IPS DF 19.7 (cell line): Measurements from ENCODE around the gene HLA-DPB1.
A peak's percentile ranks its signal among the peaks of the same experiment; 100 is the strongest.

Source experiments
- DNase-seq: peaks from one replicate; pipeline ENCODE4 v3.0.0-alpha.2; 2013; ENCODE audit warnings: low read depth, low spot score

The HLA-DPB1 gene

GRCh38 chr6:33103776-33104175, 28.0 kb downstream of the HLA-DPB1 start:
- no peak for DNase-seq

GRCh38 chr6:33104887-33105286, 29.1 kb downstream of the HLA-DPB1 start:
- DNase-seq = no peak

- DNase-seq = no peak
Observed at GRCh38 chr6:33105386-33105785, 29.6 kb downstream of the HLA-DPB1 start.

- DNase-seq = no peak
Observed at GRCh38 chr6:33105916-33106871, 30.4 kb downstream of the HLA-DPB1 start.

GRCh38 chr6:33107641-33108040, 31.9 kb downstream of the HLA-DPB1 start:
- no peak for DNase-seq

- no peak for DNase-seq
Observed at GRCh38 chr6:33108307-33108706, 32.5 kb downstream of the HLA-DPB1 start.

- DNase-seq = no peak
Observed at GRCh38 chr6:33112148-33112547, 36.4 kb downstream of the HLA-DPB1 start.

GRCh38 chr6:33113755-33114154, 38.0 kb downstream of the HLA-DPB1 start:
- DNase-seq = no peak

GRCh38 chr6:33114406-33114805, 38.6 kb downstream of the HLA-DPB1 start:
- DNase-seq = no peak

- DNase-seq = no peak
Observed at GRCh38 chr6:33116417-33116816, 40.6 kb downstream of the HLA-DPB1 start.

- DNase-seq = peak; percentile 57
Observed at GRCh38 chr6:33116841-33117711, 41.3 kb downstream of the HLA-DPB1 start.

- DNase-seq = peak; percentile 78
Observed at GRCh38 chr6:33117811-33118277, 42.1 kb downstream of the HLA-DPB1 start.

GRCh38 chr6:33118525-33119123, 42.8 kb downstream of the HLA-DPB1 start:
- DNase-seq = no peak

GRCh38 chr6:33120001-33120400, 44.2 kb downstream of the HLA-DPB1 start:
- DNase-seq = no peak

- DNase-seq = no peak
Observed at GRCh38 chr6:33123181-33123580, 47.4 kb downstream of the HLA-DPB1 start.

- no peak for DNase-seq
Observed at GRCh38 chr6:33123732-33124524, 48.1 kb downstream of the HLA-DPB1 start.

GRCh38 chr6:33124525-33124901, 48.7 kb downstream of the HLA-DPB1 start:
- no peak for DNase-seq

- DNase-seq = no peak
Observed at GRCh38 chr6:33124947-33125346, 49.2 kb downstream of the HLA-DPB1 start.

- no peak for DNase-seq
Observed at GRCh38 chr6:33126101-33126714, 50.4 kb downstream of the HLA-DPB1 start.

GRCh38 chr6:33128318-33128717, 52.5 kb downstream of the HLA-DPB1 start:
- no peak for DNase-seq

GRCh38 chr6:33132081-33132524, 56.3 kb downstream of the HLA-DPB1 start:
- DNase-seq = no peak
